Endodermal cell (in vitro differentiated cells): ENCODE measurements around the gene ITPA. TPM values are rescaled to one million over a fixed set of nuclear protein-coding genes. Genes with fewer than 3 reads are reported as not detected.
"Not testable (repeated sequence)": the region's sequence is repeated elsewhere in the genome, so short reads cannot be mapped to it uniquely, and the experiment has no call there.

Experiments used
- DNase-seq: peaks from one replicate; pipeline ENCODE4 v3.0.0-alpha.2; 2017
- H3K27ac ChIP-seq: 2 replicates; pipeline ENCODE4 v1.5.1; 2013; ENCODE audit warnings: mild to moderate bottlenecking, low read depth, low read length, moderate library complexity
- H3K27me3 ChIP-seq: 2 replicates; pipeline ENCODE4 v1.6.1; 2013; ENCODE audit warnings: mild to moderate bottlenecking, low read length, moderate library complexity; ENCODE audit not compliant: insufficient read depth, control insufficient read depth, poor library complexity, severe bottlenecking
- H3K36me3 ChIP-seq: 2 replicates; pipeline ENCODE4 v1.7.0; 2013; ENCODE audit warnings: mild to moderate bottlenecking, low read length, moderate library complexity; ENCODE audit not compliant: control insufficient read depth, insufficient read depth
- H3K4me1 ChIP-seq: one replicate; pipeline ENCODE4 v1.7.0; 2013; ENCODE audit warnings: low read length; ENCODE audit not compliant: control insufficient read depth, insufficient read depth
- H3K4me3 ChIP-seq: 2 replicates; pipeline ENCODE4 v1.5.1; 2013; ENCODE audit warnings: mild to moderate bottlenecking, low read length, moderate library complexity
- H3K9ac ChIP-seq: 2 replicates; pipeline ENCODE4 v1.6.1; 2013; ENCODE audit warnings: mild to moderate bottlenecking, low read length, moderate library complexity; ENCODE audit not compliant: poor library complexity, severe bottlenecking; ENCODE audit errors: extremely low read depth
- H3K9me3 ChIP-seq: 2 replicates; pipeline ENCODE4 v1.6.1; 2013; ENCODE audit warnings: mild to moderate bottlenecking, low read length, moderate library complexity; ENCODE audit not compliant: control insufficient read depth
- H3K27ac Mint-ChIP-seq: 2 replicates; pipeline ENCODE4 v1.8.0; 2020; ENCODE audit warnings: mixed read lengths
- H3K27me3 Mint-ChIP-seq: 2 replicates; pipeline ENCODE4 v1.8.0; 2021; ENCODE audit warnings: mild to moderate bottlenecking, mixed read lengths; ENCODE audit not compliant: insufficient read depth
- H3K36me3 Mint-ChIP-seq: 2 replicates; pipeline ENCODE4 v1.8.0; 2020; ENCODE audit warnings: low read depth, mixed read lengths
- H3K4me1 Mint-ChIP-seq: 2 replicates; pipeline ENCODE4 v1.8.0; 2020; ENCODE audit warnings: mixed read lengths
- H3K4me3 Mint-ChIP-seq: 2 replicates; pipeline ENCODE4 v1.8.0; 2020; ENCODE audit warnings: mild to moderate bottlenecking, moderate library complexity, mixed read lengths
- H3K9me3 Mint-ChIP-seq: 2 replicates; pipeline ENCODE4 v1.8.0; 2020; ENCODE audit warnings: mild to moderate bottlenecking, mixed read lengths
- CTCF ChIP-seq: fragments of 200-600 bp; sonication (generic); conservative IDR thresholded peaks from 2 replicates; pipeline ENCODE4 v1.5.0; 2021; ENCODE audit warnings: antibody characterized with exemption, mild to moderate bottlenecking
- WGBS, 2 experiments: methylation state at CpG; one replicate each; pipeline versions ENCODE4 v1.1.5 to v1.1.7; 2013; ENCODE audit warnings: missing lambda C conversion rate in 2 of 2, mixed read lengths in 1 of 2; ENCODE audit not compliant: insufficient coverage in 1 of 2, insufficient read length in 1 of 2; 5-methylcytosine and 5-hydroxymethylcytosine counted together
- total RNA-seq, 2 donors: library from RNA; stranded (reverse); fragmentation: NEBNext Ultra II Directional in 1 of 2; extraction: Animal tissue kit (Norgen Biotek cat#: 25700) in 1 of 2; gene quantifications; 2 replicates in 1 of 2; 3 replicates in 1 of 2; pipeline ENCODE4 v1.2.1, GENCODE V29; 2021

Gene ITPA
- total RNA-seq, 2 donors from 2014 or later = 50.8 to 53.6 TPM

GRCh38 chr20:3177746-3178485 is 31.4 kb upstream of the ITPA start:
- H3K4me3 Mint-ChIP-seq = no peak overlapping the region
- no peaks in the 10 kb centered on the region for H3K9me3 Mint-ChIP-seq
- no peak overlapping the region for H3K27ac ChIP-seq
- H3K9ac ChIP-seq = no peak overlapping the region
- H3K27me3 Mint-ChIP-seq = no peaks in the 10 kb centered on the region
- peaks cover 5% of the 10 kb centered on the region for H3K4me1 ChIP-seq
- 88 to 89% methylated on average over 6 to 7 of the region's 8 CpGs for WGBS, 2 experiments
- H3K4me1 Mint-ChIP-seq = peaks cover 10% of the 10 kb centered on the region
- H3K36me3 ChIP-seq = no peaks in the 10 kb centered on the region
- peaks cover 7% of the 10 kb centered on the region for H3K36me3 Mint-ChIP-seq
- H3K4me3 ChIP-seq = no peak overlapping the region
- no peaks in the 10 kb centered on the region for H3K27me3 ChIP-seq
- H3K9me3 ChIP-seq = no peaks in the 10 kb centered on the region
- DNase-seq = no peak
- H3K27ac Mint-ChIP-seq = peak overlapping the region; percentile 88
- no peak for TF ChIP-seq CTCF

GRCh38 chr20:3180319-3180718 is 29.0 kb upstream of the ITPA start:
- H3K27me3 Mint-ChIP-seq = no peaks in the 10 kb centered on the region
- H3K27me3 ChIP-seq = no peaks in the 10 kb centered on the region
- no peak overlapping the region for H3K4me3 Mint-ChIP-seq
- WGBS, 2 experiments = 63 to 75% methylated on average over 2 to 4 of the region's 4 CpGs
- H3K27ac Mint-ChIP-seq = no peak overlapping the region
- no peak for TF ChIP-seq CTCF
- no peaks in the 10 kb centered on the region for H3K36me3 ChIP-seq
- H3K9me3 ChIP-seq = no peaks in the 10 kb centered on the region
- H3K4me1 Mint-ChIP-seq = peaks cover 9% of the 10 kb centered on the region
- no peak overlapping the region for H3K4me3 ChIP-seq
- H3K36me3 Mint-ChIP-seq = peaks cover 7% of the 10 kb centered on the region
- DNase-seq = no peak
- H3K4me1 ChIP-seq = peaks cover 5% of the 10 kb centered on the region
- H3K9me3 Mint-ChIP-seq = no peaks in the 10 kb centered on the region
- no peak overlapping the region for H3K27ac ChIP-seq
- no peak overlapping the region for H3K9ac ChIP-seq

DNA sequence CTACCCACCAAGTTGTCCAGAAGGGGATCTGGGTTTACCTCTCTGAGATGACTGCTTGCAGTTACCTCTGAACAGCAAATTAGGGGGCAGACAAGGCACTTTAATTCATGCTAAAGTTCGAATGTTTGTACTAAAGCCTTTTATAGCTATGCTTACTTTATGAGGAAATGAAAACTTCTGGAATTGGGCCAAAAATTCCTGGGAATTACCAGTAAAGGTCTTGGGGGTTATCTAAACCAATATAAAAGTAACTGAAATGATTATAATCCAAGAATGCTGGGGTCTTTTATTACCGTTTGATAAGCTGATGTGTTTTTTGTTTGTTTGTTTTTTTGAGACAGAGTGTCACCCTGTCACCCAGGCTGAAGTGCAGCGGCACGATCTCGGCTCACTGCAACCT is 28.0 kb upstream of the ITPA start:
- H3K27ac ChIP-seq = no peak overlapping the region
- H3K36me3 ChIP-seq = no peaks in the 10 kb centered on the region
- H3K27me3 ChIP-seq = no peaks in the 10 kb centered on the region
- no peaks in the 10 kb centered on the region for H3K9me3 Mint-ChIP-seq
- H3K9ac ChIP-seq = no peak overlapping the region
- no peaks in the 10 kb centered on the region for H3K9me3 ChIP-seq
- peaks cover 7% of the 10 kb centered on the region for H3K36me3 Mint-ChIP-seq
- no peak overlapping the region for H3K4me3 Mint-ChIP-seq
- DNase-seq = no peak
- H3K27ac Mint-ChIP-seq = no peak overlapping the region
- peaks cover 5% of the 10 kb centered on the region for H3K4me1 ChIP-seq
- no peak for TF ChIP-seq CTCF
- no peak overlapping the region for H3K4me3 ChIP-seq
- 94 to 97% methylated on average over 2 to 5 of the region's 5 CpGs for WGBS, 2 experiments
- peaks cover 6% of the 10 kb centered on the region for H3K4me1 Mint-ChIP-seq
- no peaks in the 10 kb centered on the region for H3K27me3 Mint-ChIP-seq

GRCh38 chr20:3182429-3182828 is 26.9 kb upstream of the ITPA start:
- H3K9me3 ChIP-seq, H3K27ac Mint-ChIP-seq, H3K4me1 ChIP-seq, H3K27ac ChIP-seq, H3K27me3 ChIP-seq, H3K4me3 ChIP-seq, H3K4me3 Mint-ChIP-seq, H3K36me3 ChIP-seq, H3K27me3 Mint-ChIP-seq, H3K9me3 Mint-ChIP-seq, H3K9ac ChIP-seq, H3K36me3 Mint-ChIP-seq, DNase-seq, H3K4me1 Mint-ChIP-seq: not testable (repeated sequence)
- WGBS, 2 experiments = 90 to 98% methylated on average over 5 of the region's 5 CpGs
